PC-9 (cell line): Measurements from ENCODE around the gene CFAP74. TPM values are rescaled to one million over a fixed set of nuclear protein-coding genes. Genes with fewer than 3 reads are reported as not detected.

Experiments used
- BruUV-seq: library from RNA; stranded (reverse); fragments of 400-500 nt; replicated peaks from 2 replicates; lab custom pipeline; 2021; lab: Mats Ljungman, UMichigan
- CTCF ChIA-PET: fragments of 300-600 bp; sonication (Branson Sonifier 250); formaldehyde crosslinking; loops from one replicate; lab custom pipeline; 2022; ENCODE audit warnings: antibody characterized with exemption; lab: Charles Lee
- POLR2A ChIA-PET: fragments of 300-600 bp; sonication (Branson Sonifier 250); formaldehyde crosslinking; loops from one replicate; lab custom pipeline; 2022; ENCODE audit warnings: antibody characterized with exemption; ENCODE audit not compliant: unreplicated experiment; lab: Charles Lee
- DNase-seq, 2 experiments: peaks; one replicate each; pipeline versions ENCODE4 v3.0.0 to v3.0.0-alpha.2; 2015 to 2022; ENCODE audit warnings: mixed read lengths in 1 of 2
- H2AFZ ChIP-seq: fragments of 200-600 bp; sonication (generic); 2 replicates; pipeline ENCODE4 v1.8.1; 2017; ENCODE audit warnings: antibody characterized with exemption
- H3F3A ChIP-seq: fragments of 200-600 bp; sonication (generic); 2 replicates; pipeline ENCODE4 v1.8.1; 2017; ENCODE audit warnings: antibody characterized with exemption, mild to moderate bottlenecking, low read depth; ENCODE audit not compliant: insufficient read depth
- H3K27ac ChIP-seq: fragments of 200-600 bp; sonication (generic); 2 replicates; pipeline ENCODE4 v1.6.1; 2016; ENCODE audit warnings: mixed run types
- H3K27me3 ChIP-seq: fragments of 200-600 bp; sonication (generic); 2 replicates; pipeline ENCODE4 v1.6.1; 2016; ENCODE audit warnings: low read depth, mixed run types; ENCODE audit not compliant: insufficient read depth
- H3K36me3 ChIP-seq: fragments of 200-600 bp; sonication (generic); 2 replicates; pipeline ENCODE4 v1.6.1; 2016; ENCODE audit warnings: low read depth, mixed run types
- H3K4me1 ChIP-seq: fragments of 200-600 bp; sonication (generic); replicated peaks from 2 replicates; pipeline ENCODE4 v1.6.1; 2016; ENCODE audit warnings: mixed run types; ENCODE audit not compliant: insufficient read depth
- H3K4me2 ChIP-seq: fragments of 200-600 bp; sonication (generic); 2 replicates; pipeline ENCODE4 v1.6.1; 2017; ENCODE audit warnings: mixed run types
- H3K4me3 ChIP-seq: fragments of 200-600 bp; sonication (generic); 2 replicates; pipeline ENCODE4 v1.6.1; 2016; ENCODE audit warnings: mixed run types
- H3K79me2 ChIP-seq: fragments of 200-600 bp; sonication (generic); 2 replicates; pipeline ENCODE4 v1.6.1; 2017; ENCODE audit warnings: low read depth, mixed run types
- H3K9me2 ChIP-seq: fragments of 200-600 bp; sonication (generic); 2 replicates; pipeline ENCODE4 v1.8.1; 2017; ENCODE audit warnings: mild to moderate bottlenecking; ENCODE audit not compliant: insufficient read depth
- H3K9me3 ChIP-seq: fragments of 200-600 bp; sonication (generic); 2 replicates; pipeline ENCODE4 v1.8.1; 2016; ENCODE audit warnings: low read depth; ENCODE audit not compliant: insufficient read depth
- H4K20me1 ChIP-seq: fragments of 200-600 bp; sonication (generic); 2 replicates; pipeline ENCODE4 v1.8.1; 2017; ENCODE audit not compliant: insufficient read depth
- EZH2 ChIP-seq: fragments of 200-600 bp; sonication (generic); IDR thresholded peaks from 2 replicates; pipeline ENCODE4 v1.8.0; 2017; ENCODE audit warnings: antibody characterized with exemption, low read depth
- intact Hi-C: fragments of 100-400 bp; cut with micrococcal nuclease; formaldehyde crosslinking; loops from one replicate; pipeline ENCODE4 v1.10.0; 2022; ENCODE audit not compliant: unreplicated experiment
- total RNA-seq: library from RNA; stranded (reverse); gene quantifications from 2 replicates; pipeline ENCODE4 v1.2.3, GENCODE V29; 2021
- TF ChIP-seq, protein P1 (sequence below): fragments of 200-600 bp; sonication (generic); conservative IDR thresholded peaks from 2 replicates; pipeline ENCODE4 v1.6.1; 2017; ENCODE audit warnings: mixed run types, antibody characterized with exemption, mild to moderate bottlenecking, moderate library complexity

The CFAP74 gene
- total RNA-seq, 1 experiment from 2014 or later = 2.8 TPM

DNA sequence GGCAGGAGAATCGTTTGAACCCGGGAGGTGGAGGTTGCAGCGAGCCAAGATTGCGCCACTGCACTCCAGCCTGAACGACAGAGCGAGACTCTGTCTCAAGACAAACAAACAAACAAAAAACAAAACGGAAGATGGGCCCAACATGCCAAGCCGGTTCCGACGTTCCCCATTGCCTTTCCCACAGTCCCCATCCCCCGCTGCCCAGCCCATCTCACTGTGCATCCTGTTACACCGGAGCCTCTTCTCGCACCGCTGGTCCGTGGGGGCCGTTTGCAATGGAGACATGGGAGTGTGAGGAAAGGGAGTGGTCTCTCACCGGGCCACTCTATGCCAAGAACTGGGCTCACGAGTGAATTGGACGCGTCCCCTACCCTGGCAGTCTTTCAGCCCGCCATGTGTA lies 1.3 kb upstream of the CFAP74 start:
- TF ChIP-seq, protein P1, sequence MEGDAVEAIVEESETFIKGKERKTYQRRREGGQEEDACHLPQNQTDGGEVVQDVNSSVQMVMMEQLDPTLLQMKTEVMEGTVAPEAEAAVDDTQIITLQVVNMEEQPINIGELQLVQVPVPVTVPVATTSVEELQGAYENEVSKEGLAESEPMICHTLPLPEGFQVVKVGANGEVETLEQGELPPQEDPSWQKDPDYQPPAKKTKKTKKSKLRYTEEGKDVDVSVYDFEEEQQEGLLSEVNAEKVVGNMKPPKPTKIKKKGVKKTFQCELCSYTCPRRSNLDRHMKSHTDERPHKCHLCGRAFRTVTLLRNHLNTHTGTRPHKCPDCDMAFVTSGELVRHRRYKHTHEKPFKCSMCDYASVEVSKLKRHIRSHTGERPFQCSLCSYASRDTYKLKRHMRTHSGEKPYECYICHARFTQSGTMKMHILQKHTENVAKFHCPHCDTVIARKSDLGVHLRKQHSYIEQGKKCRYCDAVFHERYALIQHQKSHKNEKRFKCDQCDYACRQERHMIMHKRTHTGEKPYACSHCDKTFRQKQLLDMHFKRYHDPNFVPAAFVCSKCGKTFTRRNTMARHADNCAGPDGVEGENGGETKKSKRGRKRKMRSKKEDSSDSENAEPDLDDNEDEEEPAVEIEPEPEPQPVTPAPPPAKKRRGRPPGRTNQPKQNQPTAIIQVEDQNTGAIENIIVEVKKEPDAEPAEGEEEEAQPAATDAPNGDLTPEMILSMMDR = no peak
- TF ChIP-seq EZH2 = no peak
- ChIA-PET POLR2A (no interaction called here), CTCF (no interaction called here)
- no peak overlapping the region for H2AFZ ChIP-seq
- H3K36me3 ChIP-seq = no peaks in the 10 kb centered on the region
- DNase-seq = no peak
- no peaks in the 10 kb centered on the region for H3K9me2 ChIP-seq
- no peaks in the 10 kb centered on the region for H3K9me3 ChIP-seq
- H3K4me3 ChIP-seq = no peak overlapping the region
- no TSS peak for BruUV-seq
- H3K27me3 ChIP-seq = peaks cover 33% of the 10 kb centered on the region
- no peak overlapping the region for H3K27ac ChIP-seq
- intact Hi-C loops = no loop called here
- H3K4me2 ChIP-seq = no peak overlapping the region
- no peaks in the 10 kb centered on the region for H4K20me1 ChIP-seq
- no peaks in the 10 kb centered on the region for H3F3A ChIP-seq
- H3K79me2 ChIP-seq = no peaks in the 10 kb centered on the region
- H3K4me1 ChIP-seq = peaks cover 12% of the 10 kb centered on the region

DNA sequence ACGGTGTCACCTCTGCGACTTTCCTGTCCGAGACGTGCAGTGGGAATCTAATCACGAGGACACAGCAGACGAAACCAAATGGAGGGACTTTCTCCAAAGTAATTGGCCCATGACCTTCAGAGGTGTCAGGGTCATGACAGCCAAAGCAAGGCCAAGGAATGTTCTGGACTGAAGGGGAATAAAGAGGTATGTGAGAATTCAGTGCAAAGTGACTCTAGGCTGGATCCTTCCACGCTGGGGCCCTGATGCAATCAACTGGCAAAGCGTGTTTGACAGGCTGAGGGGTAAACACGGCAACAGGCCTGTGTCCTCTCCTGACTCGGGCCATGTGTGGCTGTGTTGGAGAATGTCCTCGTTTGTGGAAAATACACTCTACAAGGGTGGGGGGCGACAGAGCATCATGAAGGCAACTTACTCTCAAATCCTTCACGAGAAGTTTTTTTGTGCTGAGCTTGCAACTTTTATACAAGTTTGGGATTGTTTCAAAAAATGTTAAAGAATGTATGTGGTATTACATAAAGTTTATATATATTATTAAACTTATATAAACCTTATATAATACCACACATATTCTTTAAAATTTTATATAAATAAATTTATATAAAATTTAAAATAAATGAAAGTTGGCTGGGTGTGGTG lies 1.7 kb downstream of the CFAP74 start:
- Histone ChIP-seq H3K36me3 (no peaks in the 10 kb centered on the region), H3K27ac (no peak overlapping the region), H2AFZ (peak overlapping the region; percentile 68; the same call in 1 of the 2 replicates), H4K20me1 (no peaks in the 10 kb centered on the region), H3K4me1 (peaks cover 12% of the 10 kb centered on the region), H3K4me2 (peak overlapping the region; percentile 35), H3K27me3 (peaks cover 8% of the 10 kb centered on the region; the same call in 1 of the 2 replicates), H3K4me3 (no peak overlapping the region), H3K9me2 (no peaks in the 10 kb centered on the region), H3K79me2 (no peaks in the 10 kb centered on the region), H3F3A (no peaks in the 10 kb centered on the region), H3K9me3 (no peaks in the 10 kb centered on the region)
- ChIA-PET CTCF (no interaction called here), POLR2A (no interaction called here)
- peak; percentile 63 to 68 for DNase-seq
- intact Hi-C loops = no loop called here
- TF ChIP-seq EZH2 = no peak
- TF ChIP-seq, protein P1 = no peak
- BruUV-seq = no TSS peak

DNA sequence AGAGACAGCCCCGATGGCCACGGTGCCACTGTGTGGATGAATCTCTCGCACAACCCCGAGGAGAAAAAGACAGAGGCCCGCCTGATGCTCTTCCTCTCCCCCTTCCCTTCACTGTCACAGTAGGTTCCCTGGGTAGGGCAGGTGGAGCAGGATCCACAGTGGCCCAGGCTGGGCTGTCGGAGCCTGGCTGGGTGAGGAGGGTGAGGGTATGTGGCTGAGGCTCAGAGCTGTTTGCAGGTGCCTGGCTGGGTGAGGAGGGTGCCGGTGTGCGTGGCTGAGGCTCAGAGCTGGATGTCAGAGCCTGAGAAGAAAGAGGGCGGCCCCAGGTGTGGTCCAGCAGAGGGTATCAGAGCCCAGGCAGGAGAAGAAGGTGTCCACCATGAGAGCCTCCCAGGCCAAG lies 2.7 kb downstream of the CFAP74 start:
- BruUV-seq = no TSS peak
- Histone ChIP-seq H3K4me1 (peaks cover 12% of the 10 kb centered on the region), H3K4me2 (no peak overlapping the region), H3K27me3 (peaks cover under 1% of the 10 kb centered on the region; the same call in 1 of the 2 replicates), H2AFZ (no peak overlapping the region), H3F3A (no peaks in the 10 kb centered on the region), H3K9me3 (no peaks in the 10 kb centered on the region), H3K79me2 (no peaks in the 10 kb centered on the region), H3K36me3 (no peaks in the 10 kb centered on the region), H4K20me1 (no peaks in the 10 kb centered on the region), H3K4me3 (no peak overlapping the region), H3K9me2 (no peaks in the 10 kb centered on the region), H3K27ac (no peak overlapping the region)
- no peak for TF ChIP-seq EZH2
- TF ChIP-seq, protein P1 = no peak
- DNase-seq = no peak
- ChIA-PET CTCF (no interaction called here), POLR2A (no interaction called here)
- intact Hi-C loops = no loop called here
